ENCODE data around the gene KIF26B.

The KIF26B gene

GRCh38 chr1:245654460-245655050, 499.8 kb downstream of the KIF26B start:
- no peak for ATAC-seq
- no peak for TF ChIP-seq BACH2 (CRISPR knock-in tag; IDR thresholded peaks at IDR 0.05; ENCODE audit: borderline replicate concordance)
- TF ChIP-seq ZNF70 (CRISPR knock-in tag; IDR thresholded peaks at IDR 0.05) = no peak
- TF ChIP-seq SNAI2 (CRISPR knock-in tag; IDR thresholded peaks at IDR 0.05) = no peak
- no peak for TF ChIP-seq GLIS3 (CRISPR knock-in tag; IDR thresholded peaks at IDR 0.05)
- no peak for TF ChIP-seq ZFP3 (CRISPR knock-in tag; IDR thresholded peaks at IDR 0.05)
- no peak for TF ChIP-seq ARNTL (CRISPR knock-in tag; IDR thresholded peaks at IDR 0.05; ENCODE audit: borderline replicate concordance, low read depth)
- no peak for TF ChIP-seq TOX (CRISPR knock-in tag; IDR thresholded peaks at IDR 0.05; ENCODE audit: borderline replicate concordance)
- TF ChIP-seq RARB (CRISPR knock-in tag; IDR thresholded peaks at IDR 0.05) = no peak

- TF ChIP-seq CSRNP3 (CRISPR knock-in tag; IDR thresholded peaks at IDR 0.05) (no peak), CSDC2 (CRISPR knock-in tag; IDR thresholded peaks at IDR 0.05) (no peak), POU6F1 (CRISPR knock-in tag; IDR thresholded peaks at IDR 0.05; ENCODE audit: borderline replicate concordance, low read depth) (no peak), TCF4 (CRISPR knock-in tag; IDR thresholded peaks at IDR 0.05; ENCODE audit: borderline replicate concordance) (no peak), ISL1 (CRISPR knock-in tag; IDR thresholded peaks at IDR 0.05) (no peak), TOX (CRISPR knock-in tag; IDR thresholded peaks at IDR 0.05; ENCODE audit: borderline replicate concordance) (no peak), SNAI2 (CRISPR knock-in tag; IDR thresholded peaks at IDR 0.05) (no peak), ZNF565 (CRISPR knock-in tag; conservative IDR thresholded peaks at IDR 0.05; ENCODE audit: low read depth) (no peak), PATZ1 (CRISPR knock-in tag; IDR thresholded peaks at IDR 0.05; ENCODE audit: borderline replicate concordance) (no peak), ZNF70 (CRISPR knock-in tag; IDR thresholded peaks at IDR 0.05) (no peak), ARNTL (CRISPR knock-in tag; IDR thresholded peaks at IDR 0.05; ENCODE audit: borderline replicate concordance, low read depth) (no peak), GLIS3 (CRISPR knock-in tag; IDR thresholded peaks at IDR 0.05) (no peak), ZFP3 (CRISPR knock-in tag; IDR thresholded peaks at IDR 0.05) (no peak), OSR1 (CRISPR knock-in tag; IDR thresholded peaks at IDR 0.05) (no peak), ESRRG (CRISPR knock-in tag; IDR thresholded peaks at IDR 0.05) (no peak), RARB (CRISPR knock-in tag; IDR thresholded peaks at IDR 0.05) (no peak)
These were observed 501.5 kb downstream of the KIF26B start for GRCh38 chr1:245656189-245656717.

GRCh38 chr1:245657371-245657770, 502.6 kb downstream of the KIF26B start:
- TF ChIP-seq RARB (CRISPR knock-in tag; IDR thresholded peaks at IDR 0.05) = no peak
- no peak for TF ChIP-seq ARNTL (CRISPR knock-in tag; IDR thresholded peaks at IDR 0.05; ENCODE audit: borderline replicate concordance, low read depth)
- TF ChIP-seq POU6F1 (CRISPR knock-in tag; IDR thresholded peaks at IDR 0.05; ENCODE audit: borderline replicate concordance, low read depth) = no peak
- no peak for TF ChIP-seq ZFP30 (CRISPR knock-in tag; IDR thresholded peaks at IDR 0.05)
- TF ChIP-seq ISL1 (CRISPR knock-in tag; IDR thresholded peaks at IDR 0.05) = no peak
- TF ChIP-seq TCF4 (CRISPR knock-in tag; IDR thresholded peaks at IDR 0.05; ENCODE audit: borderline replicate concordance) = no peak
- no peak for TF ChIP-seq TOX (CRISPR knock-in tag; IDR thresholded peaks at IDR 0.05; ENCODE audit: borderline replicate concordance)
- no peak for TF ChIP-seq ZNF70 (CRISPR knock-in tag; IDR thresholded peaks at IDR 0.05)
- no peak for TF ChIP-seq ZNF565 (CRISPR knock-in tag; conservative IDR thresholded peaks at IDR 0.05; ENCODE audit: low read depth)
- no peak for ATAC-seq

More at GRCh38 chr1:245656189-245656717, 501.5 kb downstream of the KIF26B start:
- no peak for ATAC-seq

GRCh38 chr1:245663373-245663772, 508.6 kb downstream of the KIF26B start:
- ATAC-seq = no peak
- no peak for TF ChIP-seq ESRRG (CRISPR knock-in tag; IDR thresholded peaks at IDR 0.05)
- TF ChIP-seq ARNTL (CRISPR knock-in tag; IDR thresholded peaks at IDR 0.05; ENCODE audit: borderline replicate concordance, low read depth) = no peak
- no peak for TF ChIP-seq ZNF565 (CRISPR knock-in tag; conservative IDR thresholded peaks at IDR 0.05; ENCODE audit: low read depth)
- TF ChIP-seq RARB (CRISPR knock-in tag; IDR thresholded peaks at IDR 0.05) = no peak
- no peak for TF ChIP-seq TSHZ2 (CRISPR knock-in tag; IDR thresholded peaks at IDR 0.05)
- TF ChIP-seq CSRNP3 (CRISPR knock-in tag; IDR thresholded peaks at IDR 0.05) = no peak
- no peak for TF ChIP-seq OSR1 (CRISPR knock-in tag; IDR thresholded peaks at IDR 0.05)

Measured in SK-N-SH treated with all-trans-retinoic acid at 6 μM for 48 hours (cell line).